Vagina (tissue), 2 donors: ENCODE data around the gene ZFHX3. TPM values are rescaled to one million over a fixed set of nuclear protein-coding genes. Genes with fewer than 3 reads are reported as not detected.

Experiments
- DNase-seq, 2 donors: peaks; one replicate each; pipeline ENCODE4 v3.0.0-alpha.2; 2017; ENCODE audit errors: extremely low spot score in 2 of 2
- H3K27ac ChIP-seq: fragments of 200-600 bp; sonication (generic); one replicate; pipeline ENCODE4 v1.5.1; 2019
- H3K27me3 ChIP-seq: fragments of 200-600 bp; sonication (generic); one replicate; pipeline ENCODE4 v1.5.1; 2019
- H3K36me3 ChIP-seq, 2 donors: fragments of 200-600 bp; sonication (generic); one replicate each; pipeline ENCODE4 v1.5.1; 2017 to 2019
- H3K4me1 ChIP-seq: fragments of 200-600 bp; sonication (generic); one replicate; pipeline ENCODE4 v1.5.1; 2019
- H3K4me3 ChIP-seq, 2 donors: fragments of 200-600 bp; sonication (generic); 1 replicate in 1 of 2; 2 replicates in 1 of 2; pipeline ENCODE4 v1.5.1; 2016 to 2019
- H3K9me3 ChIP-seq: fragments of 200-600 bp; sonication (generic); one replicate; pipeline ENCODE4 v1.5.1; 2019
- POLR2A ChIP-seq, 2 donors: fragments of 450-650 bp; IDR thresholded peaks; one replicate each; pipeline ENCODE4 v1.6.1; 2017; ENCODE audit warnings: antibody characterized with exemption in 2 of 2, mild to moderate bottlenecking in 2 of 2, moderate library complexity in 2 of 2
- POLR2AphosphoS5 ChIP-seq, 2 donors: sonication (generic); formaldehyde crosslinking; IDR thresholded peaks; one replicate each; pipeline ENCODE4 v1.9.0; 2017; ENCODE audit warnings: antibody characterized with exemption in 2 of 2, mild to moderate bottlenecking in 2 of 2, low read depth in 1 of 2; ENCODE audit not compliant: insufficient read depth in 1 of 2
- intact Hi-C: fragments of 100-400 bp; cut with DNase I; formaldehyde crosslinking; loops from one replicate; pipeline ENCODE4 v1.15.1; 2023
- total RNA-seq: library from RNA; depleted of rRNA; stranded (reverse); fragments of >200 nt; gene quantifications from one replicate; pipeline ENCODE4 v1.2.3, GENCODE V29; 2016
- TF ChIP-seq, protein P1 (sequence below), 3 experiments: fragments of 450-650 bp in 2 of 3; fragments of 200-600 bp in 1 of 3; sonication (generic) in 1 of 3; IDR thresholded peaks; one replicate each; pipeline ENCODE4 v1.5.1; 2017 to 2019; ENCODE audit warnings: antibody characterized with exemption in 3 of 3, mild to moderate bottlenecking in 2 of 3, moderate library complexity in 2 of 3

ZFHX3 gene
- total RNA-seq, 1 donor from 2014 or later, result 28.0 TPM

DNA sequence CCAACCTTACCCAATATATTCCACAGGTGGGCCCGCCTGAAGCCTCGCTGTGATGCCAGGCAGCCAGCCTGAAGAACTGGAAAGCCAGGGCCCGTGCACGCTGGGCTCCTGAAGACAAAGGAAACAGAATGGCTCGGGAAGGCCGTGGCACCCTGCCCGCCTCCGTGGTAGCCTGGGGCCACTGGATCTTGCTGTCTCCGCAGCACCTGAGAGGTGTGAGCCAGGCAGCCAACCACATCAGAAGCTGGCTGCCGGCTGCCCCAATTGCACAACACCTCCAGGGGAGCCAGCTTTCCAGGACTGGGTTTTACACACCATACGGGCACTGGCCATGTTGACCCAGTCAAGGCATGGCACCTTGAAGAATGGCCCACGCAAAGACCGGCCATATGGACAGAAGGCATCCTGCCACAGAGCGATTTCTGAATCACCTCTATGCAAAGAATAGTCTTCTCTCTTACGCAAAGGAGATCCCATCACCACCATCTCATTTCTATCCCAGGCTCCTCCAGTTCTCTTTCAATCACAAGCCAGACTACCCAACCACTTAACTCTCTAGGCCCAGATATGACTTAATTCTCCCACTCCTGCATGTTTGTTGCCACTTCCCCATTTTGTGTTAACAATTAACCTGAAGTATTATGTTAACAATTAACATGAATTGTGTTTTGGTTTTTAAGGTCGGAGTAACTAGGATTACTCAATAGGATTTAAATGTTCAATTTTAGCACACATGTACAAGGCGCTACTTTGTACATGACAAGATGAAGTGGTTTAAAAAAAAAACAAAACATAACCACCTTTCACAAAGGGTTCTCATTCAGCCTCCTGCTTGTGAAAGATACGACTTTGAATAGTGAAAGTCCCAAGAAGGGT, 32.1 kb downstream of the ZFHX3 start:
- TF ChIP-seq POLR2AphosphoS5 (IDR thresholded peaks at IDR 0.05; ENCODE audit: insufficient read depth in 1 of 2, low read depth in 1 of 2) (peak; percentile 26 to 64), POLR2A (IDR thresholded peaks at IDR 0.05) (no peak)
- TF ChIP-seq, protein P1, sequence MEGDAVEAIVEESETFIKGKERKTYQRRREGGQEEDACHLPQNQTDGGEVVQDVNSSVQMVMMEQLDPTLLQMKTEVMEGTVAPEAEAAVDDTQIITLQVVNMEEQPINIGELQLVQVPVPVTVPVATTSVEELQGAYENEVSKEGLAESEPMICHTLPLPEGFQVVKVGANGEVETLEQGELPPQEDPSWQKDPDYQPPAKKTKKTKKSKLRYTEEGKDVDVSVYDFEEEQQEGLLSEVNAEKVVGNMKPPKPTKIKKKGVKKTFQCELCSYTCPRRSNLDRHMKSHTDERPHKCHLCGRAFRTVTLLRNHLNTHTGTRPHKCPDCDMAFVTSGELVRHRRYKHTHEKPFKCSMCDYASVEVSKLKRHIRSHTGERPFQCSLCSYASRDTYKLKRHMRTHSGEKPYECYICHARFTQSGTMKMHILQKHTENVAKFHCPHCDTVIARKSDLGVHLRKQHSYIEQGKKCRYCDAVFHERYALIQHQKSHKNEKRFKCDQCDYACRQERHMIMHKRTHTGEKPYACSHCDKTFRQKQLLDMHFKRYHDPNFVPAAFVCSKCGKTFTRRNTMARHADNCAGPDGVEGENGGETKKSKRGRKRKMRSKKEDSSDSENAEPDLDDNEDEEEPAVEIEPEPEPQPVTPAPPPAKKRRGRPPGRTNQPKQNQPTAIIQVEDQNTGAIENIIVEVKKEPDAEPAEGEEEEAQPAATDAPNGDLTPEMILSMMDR (IDR thresholded peaks at IDR 0.05), result no peak
- H3K36me3 ChIP-seq, result no peaks in the 10 kb centered on the region
- H3K4me3 ChIP-seq, result no peak overlapping the region
- no peak for DNase-seq
- H3K9me3 ChIP-seq, result no peaks in the 10 kb centered on the region
- no peaks in the 10 kb centered on the region for H3K27me3 ChIP-seq
- H3K4me1 ChIP-seq, result peaks cover 35% of the 10 kb centered on the region
- no peak overlapping the region for H3K27ac ChIP-seq
- intact Hi-C loops, result no loop called here

DNA sequence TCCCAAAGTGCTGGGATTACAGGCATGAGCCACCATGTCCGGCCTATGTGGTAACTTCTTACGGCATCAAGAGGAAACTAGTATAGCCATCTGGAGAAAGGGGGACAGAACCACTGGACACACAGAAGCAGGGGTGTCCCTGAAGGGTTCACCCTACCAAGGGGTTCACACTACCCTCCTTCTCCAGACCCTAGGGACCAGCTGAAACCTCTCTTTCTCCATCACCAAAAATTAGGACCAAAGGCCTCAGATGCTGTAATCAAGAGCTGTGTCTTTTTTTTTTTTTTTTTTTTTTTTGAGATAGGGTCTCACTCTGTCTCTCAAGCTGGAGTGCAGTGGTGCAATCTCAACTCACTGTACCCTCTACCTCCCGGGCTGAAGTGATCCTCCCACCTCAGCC, 33.2 kb downstream of the ZFHX3 start:
- no peak overlapping the region for H3K27ac ChIP-seq
- DNase-seq, result no peak
- TF ChIP-seq POLR2AphosphoS5 (IDR thresholded peaks at IDR 0.05; ENCODE audit: insufficient read depth in 1 of 2, low read depth in 1 of 2), result no peak
- TF ChIP-seq POLR2A (IDR thresholded peaks at IDR 0.05), result no peak
- TF ChIP-seq, protein P1 (IDR thresholded peaks at IDR 0.05), result no peak
- no peak overlapping the region for H3K4me3 ChIP-seq
- H3K4me1 ChIP-seq, result peaks cover 35% of the 10 kb centered on the region
- intact Hi-C loops, result no loop called here
- no peaks in the 10 kb centered on the region for H3K36me3 ChIP-seq
- no peaks in the 10 kb centered on the region for H3K27me3 ChIP-seq
- H3K9me3 ChIP-seq, result no peaks in the 10 kb centered on the region

DNA sequence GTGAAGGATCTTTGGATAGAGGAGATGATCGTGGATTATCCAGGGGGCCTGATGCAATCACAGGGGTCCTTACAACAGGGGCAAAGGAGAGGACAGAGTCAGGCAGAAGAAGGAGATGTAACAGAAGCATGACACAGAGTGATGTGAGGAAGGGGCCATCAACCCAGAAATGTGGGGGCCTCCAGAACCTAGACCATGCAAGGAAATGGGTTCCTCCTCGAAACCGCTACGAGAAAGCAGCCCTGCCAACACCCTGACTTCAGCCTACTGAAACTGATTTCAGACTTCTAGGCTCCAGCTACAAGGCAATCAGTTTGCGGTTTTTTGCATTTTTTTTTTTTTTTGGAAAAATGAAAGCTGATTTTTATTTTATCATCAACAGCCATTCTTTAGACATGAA, 34.0 kb downstream of the ZFHX3 start:
- H3K4me3 ChIP-seq, result no peak overlapping the region
- intact Hi-C loops, result no loop called here
- no peak overlapping the region for H3K27ac ChIP-seq
- H3K9me3 ChIP-seq, result no peaks in the 10 kb centered on the region
- no peaks in the 10 kb centered on the region for H3K36me3 ChIP-seq
- peaks cover 30% of the 10 kb centered on the region for H3K4me1 ChIP-seq
- no peak for DNase-seq
- TF ChIP-seq, protein P1 (IDR thresholded peaks at IDR 0.05), result no peak
- TF ChIP-seq POLR2A (IDR thresholded peaks at IDR 0.05), result no peak
- TF ChIP-seq POLR2AphosphoS5 (IDR thresholded peaks at IDR 0.05; ENCODE audit: insufficient read depth in 1 of 2, low read depth in 1 of 2), result no peak
- no peaks in the 10 kb centered on the region for H3K27me3 ChIP-seq

DNA sequence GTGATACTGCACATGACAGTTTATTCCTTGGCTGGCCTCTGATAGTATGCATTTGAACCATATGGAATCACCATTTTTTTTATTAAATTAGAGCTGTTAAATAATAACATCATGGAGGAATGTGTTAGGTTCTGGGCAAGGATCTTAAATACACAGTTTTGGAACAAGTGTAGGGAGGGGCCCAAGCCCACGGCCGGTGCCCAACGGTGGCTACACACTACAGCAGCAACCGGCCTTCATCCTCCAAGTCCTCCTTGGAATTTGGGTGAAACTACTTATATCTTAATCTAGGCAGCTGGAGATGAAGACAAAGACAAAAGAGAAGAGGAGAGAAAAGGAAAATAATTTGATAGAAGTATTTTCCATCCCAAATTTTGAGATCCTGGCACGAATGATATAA, 35.6 kb downstream of the ZFHX3 start:
- H3K36me3 ChIP-seq, result no peaks in the 10 kb centered on the region
- intact Hi-C loops, result no loop called here
- no peak overlapping the region for H3K27ac ChIP-seq
- TF ChIP-seq POLR2A (IDR thresholded peaks at IDR 0.05) (no peak), POLR2AphosphoS5 (IDR thresholded peaks at IDR 0.05; ENCODE audit: insufficient read depth in 1 of 2, low read depth in 1 of 2) (no peak)
- TF ChIP-seq, protein P1 (IDR thresholded peaks at IDR 0.05), result no peak
- no peak overlapping the region for H3K4me3 ChIP-seq
- peaks cover 28% of the 10 kb centered on the region for H3K4me1 ChIP-seq
- no peaks in the 10 kb centered on the region for H3K9me3 ChIP-seq
- no peaks in the 10 kb centered on the region for H3K27me3 ChIP-seq
- DNase-seq, result no peak

DNA sequence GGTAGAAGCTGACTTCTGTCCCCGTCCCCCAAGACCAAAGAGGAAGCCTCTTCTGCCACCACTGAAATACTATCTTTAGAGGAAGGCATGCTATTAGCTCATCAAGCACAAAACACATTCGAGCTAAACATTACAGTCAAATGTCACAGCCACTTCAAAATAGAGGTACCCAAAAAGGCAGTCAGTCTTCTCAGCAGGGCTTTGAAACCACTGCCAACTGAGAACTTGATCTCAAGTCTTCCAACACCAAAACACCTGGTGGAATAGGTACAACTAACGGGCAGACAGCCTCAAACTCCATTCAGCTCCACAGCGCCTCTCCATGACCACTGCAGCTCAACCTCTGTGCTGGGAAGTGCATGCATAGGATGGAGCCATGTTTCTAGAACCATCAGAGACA, 36.0 kb downstream of the ZFHX3 start:
- Histone ChIP-seq H3K4me1 (peaks cover 28% of the 10 kb centered on the region), H3K36me3 (no peaks in the 10 kb centered on the region), H3K27me3 (no peaks in the 10 kb centered on the region), H3K27ac (no peak overlapping the region), H3K4me3 (no peak overlapping the region), H3K9me3 (no peaks in the 10 kb centered on the region)
- no peak for DNase-seq
- TF ChIP-seq POLR2AphosphoS5 (IDR thresholded peaks at IDR 0.05; ENCODE audit: insufficient read depth in 1 of 2, low read depth in 1 of 2) (no peak), POLR2A (IDR thresholded peaks at IDR 0.05) (no peak)
- TF ChIP-seq, protein P1 (IDR thresholded peaks at IDR 0.05), result no peak
- intact Hi-C loops, result no loop called here
